22Rv1 (cell line): Measurements from ENCODE around the gene CDKAL1.

Experiments used
- ZFX ChIP-seq: fragments of 450-650 bp; IDR thresholded peaks from 2 replicates; pipeline ENCODE4 v1.6.1; 2017; ENCODE audit warnings: antibody characterized with exemption, borderline replicate concordance
- TF ChIP-seq, protein P1 (sequence below): fragments of 450-650 bp; IDR thresholded peaks from 2 replicates; pipeline ENCODE4 v1.5.1; 2017; ENCODE audit warnings: mild to moderate bottlenecking

DNA sequence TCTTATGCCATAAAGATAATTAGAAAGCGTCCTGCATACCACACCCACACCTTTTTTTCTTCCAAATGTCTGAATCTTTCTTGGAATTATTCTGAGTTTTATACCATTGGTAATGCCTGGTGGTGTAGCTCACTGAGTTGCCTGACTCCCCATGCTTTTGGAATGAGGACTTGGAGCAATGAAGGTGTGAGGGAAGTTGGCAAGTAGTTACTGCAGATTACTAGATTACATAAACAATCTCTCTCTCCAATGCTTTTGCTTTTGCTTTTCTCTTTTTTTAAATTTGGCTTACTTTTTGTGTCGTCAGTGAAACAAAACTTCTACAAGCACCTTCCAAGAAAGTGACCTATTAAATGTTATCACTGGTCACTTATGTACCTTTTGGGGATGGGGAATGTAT lies 653.2 kb downstream of the CDKAL1 start:
- TF ChIP-seq, protein P1, sequence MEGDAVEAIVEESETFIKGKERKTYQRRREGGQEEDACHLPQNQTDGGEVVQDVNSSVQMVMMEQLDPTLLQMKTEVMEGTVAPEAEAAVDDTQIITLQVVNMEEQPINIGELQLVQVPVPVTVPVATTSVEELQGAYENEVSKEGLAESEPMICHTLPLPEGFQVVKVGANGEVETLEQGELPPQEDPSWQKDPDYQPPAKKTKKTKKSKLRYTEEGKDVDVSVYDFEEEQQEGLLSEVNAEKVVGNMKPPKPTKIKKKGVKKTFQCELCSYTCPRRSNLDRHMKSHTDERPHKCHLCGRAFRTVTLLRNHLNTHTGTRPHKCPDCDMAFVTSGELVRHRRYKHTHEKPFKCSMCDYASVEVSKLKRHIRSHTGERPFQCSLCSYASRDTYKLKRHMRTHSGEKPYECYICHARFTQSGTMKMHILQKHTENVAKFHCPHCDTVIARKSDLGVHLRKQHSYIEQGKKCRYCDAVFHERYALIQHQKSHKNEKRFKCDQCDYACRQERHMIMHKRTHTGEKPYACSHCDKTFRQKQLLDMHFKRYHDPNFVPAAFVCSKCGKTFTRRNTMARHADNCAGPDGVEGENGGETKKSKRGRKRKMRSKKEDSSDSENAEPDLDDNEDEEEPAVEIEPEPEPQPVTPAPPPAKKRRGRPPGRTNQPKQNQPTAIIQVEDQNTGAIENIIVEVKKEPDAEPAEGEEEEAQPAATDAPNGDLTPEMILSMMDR: no peak
- no peak for TF ChIP-seq ZFX
